GM21619 (cell line): Measurements from ENCODE around the gene HCFC1R1.

Source experiments
- ATAC-seq: cut with Tn5 transposase; IDR thresholded peaks from one replicate; pipeline ENCODE4 v1.9.1; 2021; ENCODE audit not compliant: unreplicated experiment

HCFC1R1 gene

DNA sequence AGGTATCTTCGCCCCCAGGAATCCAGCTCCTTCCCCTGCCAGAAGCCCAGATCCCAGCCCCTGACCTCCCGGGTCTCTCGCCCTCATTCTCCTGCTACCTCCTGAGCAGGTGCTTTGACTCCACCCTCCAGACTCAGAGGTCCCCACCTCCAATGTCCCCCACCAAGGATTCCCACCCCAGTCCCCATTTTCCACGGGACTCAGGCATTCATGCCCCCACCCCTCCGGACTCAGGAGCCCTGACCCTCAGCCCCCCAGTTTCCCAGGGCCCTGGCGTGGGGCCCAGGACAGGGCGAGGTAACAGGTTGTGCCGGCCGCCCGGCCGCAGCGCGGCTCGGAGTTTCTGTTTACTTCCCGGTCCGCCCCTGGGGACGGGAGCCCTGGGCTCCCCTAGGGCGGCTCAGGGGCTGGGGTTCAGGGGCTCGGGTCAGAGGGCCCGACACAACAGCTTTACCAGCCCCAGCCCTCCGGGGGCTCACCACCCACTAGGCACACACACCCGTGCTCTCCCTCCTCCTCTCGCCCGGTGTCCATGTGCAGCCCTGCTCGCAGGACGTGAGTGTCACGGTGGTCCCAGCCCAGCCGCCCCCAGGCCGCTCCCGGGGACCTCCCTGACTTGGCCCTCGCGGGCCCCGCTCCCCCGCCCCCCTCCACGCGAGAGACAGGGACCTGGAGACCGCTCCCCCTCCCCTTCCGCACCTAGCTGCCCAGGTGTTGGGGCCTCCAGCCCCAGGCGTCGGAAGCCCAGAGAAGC, 12.4 kb upstream of the HCFC1R1 start:
- no peak for ATAC-seq

DNA sequence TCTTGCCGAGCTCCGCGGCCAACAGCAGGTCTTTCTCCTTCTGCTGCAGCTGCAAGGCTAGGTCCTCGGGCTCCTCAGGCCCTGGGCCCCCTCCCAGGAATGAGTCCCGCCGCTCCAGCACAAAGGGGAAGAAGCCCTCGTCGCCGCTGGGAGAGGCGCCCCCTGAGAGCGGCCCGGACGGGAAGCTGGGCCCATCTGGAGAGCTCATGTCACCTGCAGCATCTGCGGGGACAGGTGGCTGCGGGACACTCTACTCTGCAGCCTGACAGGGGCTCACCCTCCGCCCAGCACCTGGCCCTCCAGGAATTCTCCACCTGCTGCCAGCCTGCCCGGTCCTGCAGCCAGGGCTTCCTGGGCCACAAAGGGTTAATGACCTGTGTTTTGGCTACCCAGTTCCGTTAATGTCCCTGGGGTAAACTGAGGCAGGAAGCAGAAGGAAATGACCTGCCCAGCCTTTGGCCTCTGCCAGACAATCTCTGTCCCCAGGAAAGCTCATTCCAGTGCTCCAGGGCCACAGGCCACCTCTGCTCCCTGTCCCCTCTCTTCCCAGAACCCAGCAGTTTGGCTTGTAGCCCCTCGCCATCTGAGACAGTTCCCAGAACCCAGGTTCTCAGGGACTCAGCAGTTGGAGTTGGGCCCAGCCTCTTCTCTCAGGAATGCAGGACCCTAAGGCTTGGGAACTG, 11.7 kb upstream of the HCFC1R1 start:
- ATAC-seq: no peak

GRCh38 chr16:3032624-3033023, 8.9 kb upstream of the HCFC1R1 start:
- ATAC-seq: no peak

- ATAC-seq: no peak
These were observed 6.8 kb upstream of the HCFC1R1 start for GRCh38 chr16:3030222-3031212.

DNA sequence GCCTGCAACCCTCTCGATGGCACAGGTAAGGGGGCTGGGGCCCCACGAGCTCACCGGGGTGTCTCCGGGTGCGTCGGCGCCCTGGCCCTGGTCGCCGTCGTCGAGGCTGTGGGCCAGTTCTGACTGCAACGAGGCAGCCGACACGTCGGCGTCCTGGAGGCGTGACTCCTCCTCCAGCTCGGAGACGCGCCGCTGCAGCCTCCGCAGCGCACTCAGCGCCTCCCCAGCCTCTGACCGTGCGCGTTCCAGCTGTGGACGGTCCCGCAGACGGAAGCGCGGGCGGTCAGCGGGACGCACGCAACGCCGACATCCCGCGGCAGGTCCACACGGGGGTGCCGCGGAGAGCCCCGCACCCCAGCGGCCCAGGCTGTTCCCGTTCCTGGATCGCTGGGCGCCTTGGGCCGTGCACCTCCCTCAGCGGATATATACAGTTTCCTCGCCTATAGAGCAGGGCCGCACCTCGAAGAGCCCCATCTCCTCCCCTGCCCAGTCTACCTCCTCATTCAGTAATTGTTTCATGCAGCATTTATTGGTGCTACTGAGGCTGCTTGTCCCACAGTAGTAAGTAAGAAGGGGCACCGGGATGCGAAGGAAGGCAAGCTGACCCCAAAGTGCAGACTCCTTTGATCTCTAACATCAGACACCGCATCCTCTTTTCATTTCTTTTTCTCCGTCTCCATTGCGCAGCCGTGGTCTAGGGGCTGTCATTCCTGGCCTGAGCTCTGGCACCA, 5.9 kb upstream of the HCFC1R1 start:
- no peak for ATAC-seq

GRCh38 chr16:3028716-3029319, 5.1 kb upstream of the HCFC1R1 start:
- no peak for ATAC-seq

DNA sequence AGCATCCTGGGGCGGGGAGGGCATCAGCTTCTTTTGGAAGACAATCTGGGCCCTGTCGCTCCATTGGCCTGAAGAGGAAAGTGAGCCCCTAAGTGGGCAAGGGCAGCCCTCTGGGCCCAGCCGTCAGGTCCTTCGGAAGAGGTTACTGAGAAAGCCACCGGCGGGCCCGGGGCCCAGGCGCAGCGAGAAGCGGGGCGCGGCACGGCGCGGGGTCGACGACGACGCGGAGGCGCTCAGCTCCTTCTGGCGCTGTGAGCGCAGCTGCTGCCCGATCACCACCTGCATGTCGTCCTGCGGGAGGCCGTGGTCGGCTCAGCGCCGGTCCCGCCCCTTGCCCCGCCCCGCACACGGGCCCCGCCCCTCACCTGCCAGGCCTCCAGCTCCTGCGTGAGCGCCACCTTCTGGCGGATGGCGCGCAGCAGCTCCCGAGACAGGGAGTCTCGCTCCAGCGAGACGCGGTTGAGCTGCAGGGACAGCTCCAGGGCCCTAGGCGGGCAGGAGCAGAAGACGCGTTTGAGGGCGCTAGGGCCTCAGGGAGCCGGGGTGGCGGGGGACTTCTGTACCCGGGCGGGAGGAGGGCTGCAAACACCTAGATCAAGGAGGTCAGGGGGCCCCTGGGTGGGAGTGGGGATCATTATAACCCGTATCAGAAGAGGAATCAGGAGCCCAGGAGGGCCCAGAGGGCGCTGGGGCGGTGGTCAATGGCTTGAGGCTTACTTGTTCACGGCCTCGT, 4.4 kb upstream of the HCFC1R1 start:
- ATAC-seq: no peak

GRCh38 chr16:3027489-3027795, 3.7 kb upstream of the HCFC1R1 start:
- no peak for ATAC-seq

DNA sequence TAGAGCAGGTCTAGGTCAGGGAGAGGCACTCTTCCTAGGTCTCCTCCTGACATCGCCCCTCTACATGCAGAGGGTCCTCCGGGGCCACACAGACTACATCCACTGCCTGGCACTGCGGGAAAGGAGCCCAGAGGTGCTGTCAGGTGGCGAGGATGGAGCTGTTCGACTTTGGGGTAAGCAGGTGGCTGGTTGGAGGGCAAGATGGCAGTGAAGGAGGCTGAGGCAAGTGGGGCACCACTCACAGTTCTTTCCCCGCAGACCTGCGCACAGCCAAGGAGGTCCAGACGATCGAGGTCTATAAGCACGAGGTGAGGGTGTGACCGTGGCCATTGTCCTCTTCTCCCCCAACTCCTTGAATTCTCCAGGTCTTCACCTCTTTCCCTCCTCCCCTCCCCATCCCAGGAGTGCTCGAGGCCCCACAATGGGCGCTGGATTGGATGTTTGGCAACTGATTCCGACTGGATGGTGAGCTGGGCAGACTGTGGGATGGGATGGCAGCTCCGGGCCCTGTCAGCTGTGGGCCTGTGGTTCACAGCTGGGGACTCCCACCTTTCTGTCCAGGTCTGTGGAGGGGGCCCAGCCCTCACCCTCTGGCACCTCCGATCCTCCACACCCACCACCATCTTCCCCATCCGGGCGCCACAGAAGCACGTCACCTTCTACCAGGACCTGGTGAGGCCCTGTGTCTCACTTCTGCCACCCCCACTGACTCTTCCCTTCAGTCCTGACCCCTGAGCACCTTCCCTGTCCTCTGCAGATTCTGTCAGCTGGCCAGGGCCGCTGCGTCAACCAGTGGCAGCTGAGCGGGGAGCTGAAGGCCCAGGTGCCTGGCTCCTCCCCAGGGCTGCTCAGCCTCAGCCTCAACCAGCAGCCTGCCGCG, 3.1 kb upstream of the HCFC1R1 start:
- no peak for ATAC-seq

- ATAC-seq: no peak
These were observed 2.2 kb upstream of the HCFC1R1 start for GRCh38 chr16:3026003-3026378.

DNA sequence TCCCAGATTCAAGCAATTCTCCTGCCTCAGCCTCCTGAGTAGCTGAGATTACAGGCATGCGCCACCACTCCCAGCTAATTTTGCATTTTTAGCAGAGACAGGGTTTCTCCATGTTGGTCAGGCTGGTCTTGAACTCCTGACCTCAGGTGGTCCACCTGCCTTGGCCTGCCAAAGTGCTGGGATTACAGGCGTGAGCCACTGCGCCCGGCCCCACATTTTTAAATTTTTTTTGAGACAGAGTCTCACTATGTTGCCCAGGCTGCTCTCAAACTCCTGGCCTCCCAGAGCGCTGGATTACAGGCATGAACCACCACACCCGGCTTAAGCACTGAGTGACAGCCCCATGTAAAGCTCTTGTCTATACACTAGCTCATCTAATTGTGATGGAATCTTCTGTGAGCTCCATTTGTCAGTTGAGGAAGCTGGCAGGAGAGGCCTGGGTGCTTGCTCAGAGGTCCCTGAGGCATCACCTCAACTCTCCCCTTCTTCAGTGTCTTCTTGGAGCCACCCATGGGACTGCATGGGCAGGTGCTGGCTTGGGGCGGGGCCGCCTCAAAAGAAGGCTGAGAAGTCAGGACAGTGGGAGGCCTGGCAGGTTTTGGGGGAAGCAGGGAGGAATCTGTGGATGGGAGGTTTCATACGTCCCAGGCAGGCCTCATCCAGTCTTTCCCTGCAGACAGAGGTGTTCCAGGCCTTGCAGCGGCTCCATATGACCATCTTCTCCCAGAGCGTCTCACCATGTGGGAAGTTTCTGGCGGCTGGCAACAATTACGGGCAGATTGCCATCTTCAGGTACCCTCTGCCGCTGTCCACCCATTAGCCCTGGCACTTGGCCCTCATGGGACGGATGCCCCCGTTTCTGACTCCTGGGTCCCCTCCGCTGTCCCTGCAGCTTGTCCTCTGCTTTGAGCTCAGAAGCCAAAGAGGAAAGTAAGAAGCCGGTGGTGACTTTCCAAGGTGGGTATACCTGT, 1.6 kb upstream of the HCFC1R1 start:
- no peak for ATAC-seq

- no peak for ATAC-seq
These were observed 400 bp downstream of the HCFC1R1 start for GRCh38 chr16:3023415-3023668.

- ATAC-seq: no peak
These were observed 893 bp downstream of the HCFC1R1 start for GRCh38 chr16:3022684-3023414.

DNA sequence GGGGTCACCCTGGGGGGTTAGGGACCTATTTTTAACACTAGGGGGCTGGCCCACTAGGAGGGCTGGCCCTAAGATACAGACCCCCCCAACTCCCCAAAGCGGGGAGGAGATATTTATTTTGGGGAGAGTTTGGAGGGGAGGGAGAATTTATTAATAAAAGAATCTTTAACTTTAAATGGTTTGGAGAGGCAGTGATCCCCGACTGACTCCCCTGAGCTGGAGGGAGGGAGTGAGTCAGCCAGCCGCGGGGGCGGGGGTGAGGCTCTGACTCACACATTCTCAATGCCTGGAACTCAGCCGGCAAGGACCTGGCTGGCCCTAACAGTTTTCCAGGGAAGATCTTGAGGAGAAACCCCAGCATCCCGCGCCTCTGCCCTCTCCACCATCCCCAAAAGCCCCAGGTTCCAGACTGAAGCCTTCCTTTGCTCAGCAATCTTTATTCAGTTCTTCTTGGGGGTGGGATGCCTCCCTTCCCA, 1.5 kb downstream of the HCFC1R1 start:
- ATAC-seq: no peak

GRCh38 chr16:3021449-3022207, 2.1 kb downstream of the HCFC1R1 start:
- ATAC-seq: no peak

DNA sequence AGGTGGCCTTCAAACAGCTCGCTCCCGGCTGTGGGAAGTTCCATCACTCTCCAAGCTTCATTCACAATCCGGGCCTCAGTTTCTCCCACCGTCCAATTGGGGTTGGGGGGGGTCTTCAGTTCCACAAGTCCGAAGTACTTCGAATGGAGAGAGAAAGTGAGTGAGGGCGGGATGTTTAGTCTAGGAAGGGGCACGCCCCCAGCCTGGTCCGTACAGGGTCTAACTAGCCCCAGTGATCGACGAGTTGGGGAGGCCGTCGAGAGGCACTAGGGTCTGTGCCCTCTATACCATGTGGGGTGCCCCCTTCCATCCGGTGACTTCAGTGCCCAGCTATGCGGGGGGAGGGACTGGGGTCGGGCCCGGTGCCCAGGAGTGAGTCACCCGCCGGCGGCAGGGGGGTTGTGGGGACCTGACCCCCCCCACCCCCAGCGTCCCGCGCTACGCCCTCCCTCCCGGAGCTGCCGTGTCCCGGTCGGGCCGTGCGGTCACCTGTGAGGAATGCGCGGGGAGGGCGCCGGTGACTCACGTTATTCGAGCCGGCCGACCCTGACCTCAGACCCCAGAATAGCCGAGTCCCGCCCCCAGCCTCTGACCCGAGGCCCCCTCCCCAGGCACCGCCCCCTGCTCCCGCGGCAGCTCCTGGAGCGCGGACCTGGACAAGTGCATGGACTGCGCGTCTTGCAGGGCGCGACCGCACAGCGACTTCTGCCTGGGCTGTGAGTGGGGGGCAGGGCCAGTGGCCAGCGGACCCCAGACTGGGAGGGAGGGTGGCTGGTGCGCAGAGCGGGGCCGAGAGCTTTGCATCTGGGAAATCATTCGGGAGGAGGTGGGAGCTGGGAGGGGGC, 2.9 kb downstream of the HCFC1R1 start:
- no peak for ATAC-seq
